HG02970 (cell line): ENCODE results near the gene HTRA2.

Source experiments
- ATAC-seq: cut with Tn5 transposase; IDR thresholded peaks from one replicate; pipeline ENCODE4 v1.9.1; 2021; ENCODE audit warnings: mild to moderate bottlenecking, moderate library complexity, moderate number of reproducible peaks; ENCODE audit not compliant: unreplicated experiment, low FRiP score

HTRA2 gene

DNA sequence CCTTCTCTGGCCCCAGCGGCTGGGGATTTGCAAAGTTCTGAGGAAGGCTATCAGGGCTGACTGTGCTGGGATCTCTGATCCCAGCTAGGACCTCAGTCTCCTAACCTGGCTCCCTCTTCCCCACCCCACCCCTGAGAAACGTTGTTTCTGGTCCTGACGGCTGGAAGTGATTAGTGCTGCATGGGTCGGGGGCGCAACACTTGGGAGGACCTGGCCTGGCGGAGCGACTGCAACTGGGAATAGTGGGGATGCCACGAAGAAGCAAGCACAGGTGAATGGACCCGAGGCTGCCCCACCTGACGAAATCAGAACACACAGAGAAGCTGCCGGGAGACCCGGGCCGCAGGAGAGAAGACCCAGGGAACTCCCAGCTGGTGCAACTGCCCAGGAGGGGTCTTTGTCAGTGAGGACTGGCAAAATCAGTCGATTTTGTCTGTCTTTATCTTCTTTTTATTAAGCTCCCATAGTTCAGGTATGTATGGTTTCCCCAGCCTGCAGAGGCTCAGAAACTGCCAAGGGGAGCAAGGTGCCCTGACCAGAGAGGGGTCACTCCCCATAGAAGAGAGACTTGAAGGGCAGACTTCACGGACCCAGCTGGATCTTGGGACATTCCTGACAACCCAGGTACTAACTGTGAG lies 29.7 kb upstream of the HTRA2 start:
- ATAC-seq, result no peak

GRCh38 chr2:74500578-74500946 lies 29.2 kb upstream of the HTRA2 start:
- ATAC-seq, result no peak

- ATAC-seq, result no peak
Observed at GRCh38 chr2:74501335-74502071, 28.2 kb upstream of the HTRA2 start.

GRCh38 chr2:74502147-74502719 lies 27.5 kb upstream of the HTRA2 start:
- no peak for ATAC-seq

GRCh38 chr2:74502720-74503505 lies 26.8 kb upstream of the HTRA2 start:
- ATAC-seq, result no peak

DNA sequence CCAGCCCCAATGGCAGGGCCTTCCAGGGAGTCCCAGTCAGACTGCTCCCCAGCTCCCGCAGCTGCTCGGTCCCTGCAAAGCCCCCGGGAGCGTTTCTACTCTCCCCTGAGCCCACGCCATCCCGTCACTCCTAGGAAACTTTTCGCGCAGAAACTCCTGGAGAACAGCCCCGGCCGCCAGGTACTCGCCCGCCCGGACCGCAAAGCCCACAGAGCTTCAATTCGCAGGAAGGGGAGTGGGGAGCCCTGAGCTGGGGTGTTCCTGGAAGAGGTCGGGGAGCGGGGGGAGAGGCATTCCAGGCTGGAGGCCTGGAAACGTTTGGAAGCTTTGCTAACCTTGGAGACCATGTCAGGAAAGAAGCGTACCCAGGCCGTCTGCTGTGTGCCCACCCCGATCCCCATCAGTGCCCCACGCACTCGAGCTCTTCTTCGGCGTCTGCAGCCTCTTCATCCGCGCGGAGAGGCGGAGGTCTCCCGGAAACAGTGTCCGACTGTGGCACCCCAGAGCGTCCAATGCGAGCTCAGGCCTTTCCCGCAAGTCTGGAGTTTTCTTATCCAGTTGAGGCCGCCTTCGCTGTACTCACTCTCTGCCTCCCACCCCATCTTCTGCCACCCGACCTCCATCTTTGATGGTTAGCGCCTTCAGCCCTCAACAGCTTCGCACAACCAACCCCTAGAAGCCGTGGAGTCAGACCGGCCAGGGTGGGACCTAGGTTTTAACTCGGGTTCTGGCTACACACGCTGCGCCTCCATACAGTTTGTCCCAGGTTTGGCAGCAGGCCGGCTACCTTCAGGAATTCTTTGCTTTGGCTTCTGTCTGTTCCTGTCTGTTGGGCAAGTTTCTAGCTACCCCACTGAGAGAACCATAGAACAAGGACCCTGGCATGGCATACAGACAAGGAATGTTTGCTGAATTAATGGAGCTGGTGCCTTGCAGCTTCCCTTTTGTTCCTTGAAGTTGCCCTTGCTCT lies 25.9 kb upstream of the HTRA2 start:
- ATAC-seq, result no peak

DNA sequence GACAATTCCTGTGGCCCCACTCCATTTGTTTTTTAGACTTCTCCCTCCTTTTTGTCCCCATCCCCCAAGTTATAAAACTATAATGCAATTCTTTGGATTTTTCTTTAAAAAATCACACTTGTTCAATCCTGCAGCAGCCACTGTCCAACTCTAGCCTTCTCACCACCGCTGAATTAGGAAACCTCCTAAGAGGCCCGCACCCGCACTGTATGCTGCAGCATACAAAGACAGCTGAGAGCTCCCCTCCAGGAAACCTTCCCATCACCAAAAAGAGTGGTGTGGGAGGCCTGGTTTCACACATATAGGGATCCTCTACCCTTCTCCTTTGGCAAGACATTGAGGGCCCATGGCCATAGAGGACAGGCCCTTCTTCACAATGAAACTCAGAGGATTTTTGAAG lies 25.1 kb upstream of the HTRA2 start:
- ATAC-seq, result no peak

DNA sequence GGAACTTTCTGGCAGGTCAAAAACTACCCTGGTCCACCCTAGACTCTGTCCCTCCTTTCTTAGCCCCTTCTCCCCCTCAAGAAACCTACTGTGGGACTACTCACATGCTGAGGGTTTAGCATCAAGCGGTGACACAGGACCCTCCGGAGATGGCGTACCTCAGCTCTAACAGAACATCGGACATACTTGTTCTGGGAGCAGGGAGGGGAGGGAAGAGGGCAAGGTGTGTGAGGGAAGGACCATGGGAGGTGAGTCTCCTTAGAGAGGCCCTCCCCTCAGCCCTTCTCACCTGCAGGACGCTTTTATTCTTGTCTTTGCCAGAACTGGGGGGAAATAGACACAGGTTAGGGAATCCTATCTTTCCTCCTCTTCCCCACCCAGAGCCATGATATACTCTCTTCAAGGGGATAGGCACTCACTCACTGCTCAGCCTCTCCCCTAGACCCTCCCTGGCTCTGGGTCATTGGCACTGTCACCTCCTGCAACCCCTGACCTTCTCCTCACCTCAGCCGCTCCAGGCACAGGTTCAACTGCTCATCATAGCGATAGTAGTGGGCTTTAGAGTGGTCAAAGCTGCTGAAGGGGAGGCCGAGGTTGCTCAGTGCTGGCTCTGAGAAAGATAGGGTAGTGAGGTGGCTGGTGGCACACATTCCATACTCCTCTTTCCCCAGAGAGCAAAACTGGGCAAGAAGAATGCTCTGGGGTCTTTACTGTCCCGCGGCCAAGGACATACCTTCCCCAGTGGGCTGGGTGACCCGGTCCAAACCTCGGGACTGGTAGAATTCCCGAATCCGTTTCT lies 24.1 kb upstream of the HTRA2 start:
- ATAC-seq, result no peak

GRCh38 chr2:74507145-74507925 lies 22.4 kb upstream of the HTRA2 start, which contains the start of gene PCGF1:
Gene PCGF1, minus strand, starts transcription at chr2:74507695. Its CDS starts 27 bp downstream, at chr2:74507668.
- peak; percentile 84 for ATAC-seq

- ATAC-seq, result peak; percentile 6
Observed at GRCh38 chr2:74507926-74508520, 21.7 kb upstream of the HTRA2 start.

DNA sequence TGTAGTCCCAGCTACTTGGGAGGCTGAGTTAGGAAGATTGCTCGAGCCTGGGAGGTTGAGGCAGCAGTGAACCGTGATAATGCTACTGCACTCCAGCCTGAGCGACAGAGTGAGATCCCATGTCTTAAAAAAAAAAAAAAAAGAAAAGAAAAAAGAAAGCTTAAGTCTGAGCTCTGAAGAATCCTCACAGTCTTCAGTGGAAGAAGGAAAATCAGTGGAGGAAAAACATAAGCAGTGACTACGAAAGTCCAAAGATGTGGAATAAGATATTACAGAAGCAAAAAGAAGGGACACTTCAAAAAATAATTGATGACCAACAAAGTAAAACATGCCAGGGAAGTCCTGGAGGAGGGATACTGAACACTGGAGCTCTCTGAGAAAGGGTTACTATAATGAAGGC lies 19.5 kb upstream of the HTRA2 start:
- no peak for ATAC-seq

DNA sequence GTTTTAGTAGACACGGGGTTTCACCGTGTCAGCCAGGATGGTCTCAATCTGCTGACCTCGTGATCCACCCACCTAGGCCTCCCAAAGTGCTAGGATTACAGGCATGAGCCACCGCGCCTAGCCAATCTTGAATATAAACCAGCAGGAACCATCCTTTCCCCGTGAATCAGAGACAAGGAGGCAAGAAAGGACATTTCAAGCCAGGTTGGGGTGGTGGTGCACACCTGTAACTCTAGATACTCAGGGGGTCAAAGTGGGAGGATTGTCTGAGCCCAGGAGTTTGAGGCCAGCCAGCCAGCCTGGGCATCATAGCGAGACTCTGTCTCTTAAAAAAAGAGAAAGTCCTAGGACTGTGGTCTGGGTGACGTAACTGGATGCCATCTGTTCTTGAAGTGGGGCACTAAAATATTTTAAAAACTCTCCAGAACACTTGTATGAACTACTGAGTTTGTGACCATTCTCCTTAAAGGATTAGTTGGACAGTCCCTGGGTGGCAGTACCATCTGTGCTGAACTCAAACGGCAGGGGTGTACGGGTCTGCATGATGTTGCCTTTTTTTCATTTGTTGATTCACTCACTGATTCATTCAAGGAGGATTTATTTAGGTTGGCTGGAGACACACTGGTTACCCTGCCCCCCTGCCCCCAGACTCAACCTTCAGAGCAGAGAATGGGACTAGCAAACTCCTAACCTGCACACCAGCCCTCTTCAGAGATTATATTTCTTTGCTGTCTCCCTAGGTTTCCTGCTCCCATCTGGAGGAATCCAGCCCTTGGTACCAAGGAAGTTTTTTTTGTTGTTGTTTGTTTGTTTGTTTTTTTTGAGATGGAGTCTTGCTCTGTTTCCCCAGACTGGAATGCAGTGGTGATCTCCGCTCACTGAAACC lies 18.4 kb upstream of the HTRA2 start:
- no peak for ATAC-seq

DNA sequence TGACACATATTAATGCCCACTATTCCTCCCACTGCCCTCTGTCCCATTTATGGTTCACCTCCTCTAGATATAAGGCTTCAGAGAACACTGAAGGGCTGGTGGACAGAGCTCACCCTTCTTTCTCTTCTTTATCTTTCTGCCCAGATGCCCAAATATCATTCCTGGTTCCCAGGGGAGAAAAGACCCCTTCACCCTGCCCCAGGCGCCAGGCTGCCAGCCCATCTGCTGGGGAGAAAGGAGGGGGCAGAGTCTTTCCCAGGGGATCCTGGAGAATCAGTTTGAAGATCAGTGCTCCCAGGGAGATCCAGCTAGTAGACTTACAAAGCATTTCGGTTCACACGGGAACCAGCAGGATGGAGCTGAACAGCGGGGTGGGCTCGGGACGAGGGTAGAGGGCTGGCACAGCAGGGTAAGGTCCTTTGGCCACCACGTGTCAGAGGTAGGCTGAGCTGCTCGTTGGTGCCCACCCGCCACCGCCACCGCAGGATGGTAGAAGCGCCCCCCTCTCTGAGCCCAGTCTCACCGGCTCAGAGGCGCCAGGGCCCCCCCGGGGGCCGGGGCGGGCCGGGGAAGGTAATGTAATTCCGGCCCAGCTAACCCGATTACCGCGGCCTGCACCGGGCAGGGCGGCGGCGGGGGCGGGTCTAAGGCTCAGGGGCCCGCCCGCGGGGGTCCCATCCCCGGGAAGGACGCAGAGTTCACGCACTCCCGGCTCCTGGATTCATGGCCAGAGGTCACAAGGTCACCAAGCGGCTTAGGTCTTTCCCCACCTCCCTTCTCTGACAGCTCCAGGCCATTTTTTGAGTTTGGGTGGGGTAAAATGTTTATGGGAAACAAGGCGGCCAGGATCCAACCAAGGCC lies 16.8 kb upstream of the HTRA2 start:
- ATAC-seq, result no peak

GRCh38 chr2:74513605-74514367 lies 15.9 kb upstream of the HTRA2 start:
- no peak for ATAC-seq
